Measurements from ENCODE around the gene PAPPA2. TPM values are rescaled to one million over a fixed set of nuclear protein-coding genes. Genes with fewer than 3 reads are reported as not detected.

PAPPA2 gene
- total RNA-seq, 4 donors from 2014 or later = 0.07 to 0.97 (median 0.14) TPM

DNA sequence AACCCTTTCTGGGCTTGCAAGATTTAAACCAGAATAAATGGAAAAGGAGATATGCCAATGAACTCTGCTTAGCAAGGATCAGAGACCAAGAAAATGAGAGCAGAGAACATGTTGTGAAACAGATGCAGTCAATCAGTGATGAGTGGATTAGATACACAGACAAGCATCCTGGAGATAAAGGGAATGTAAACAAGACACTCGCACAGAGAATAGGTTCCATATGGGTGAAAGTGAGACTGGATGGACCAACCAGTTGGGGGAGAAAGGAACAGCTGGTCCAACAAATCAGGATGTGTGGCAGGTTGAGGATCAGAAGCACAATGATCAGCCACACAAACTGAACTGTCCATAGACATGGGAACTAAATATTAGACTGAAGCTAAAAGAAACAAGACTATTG is 363.3 kb downstream of the PAPPA2 start:
- TF ChIP-seq POLR2A (IDR thresholded peaks at IDR 0.05) = no peak
- TF ChIP-seq, protein P1, sequence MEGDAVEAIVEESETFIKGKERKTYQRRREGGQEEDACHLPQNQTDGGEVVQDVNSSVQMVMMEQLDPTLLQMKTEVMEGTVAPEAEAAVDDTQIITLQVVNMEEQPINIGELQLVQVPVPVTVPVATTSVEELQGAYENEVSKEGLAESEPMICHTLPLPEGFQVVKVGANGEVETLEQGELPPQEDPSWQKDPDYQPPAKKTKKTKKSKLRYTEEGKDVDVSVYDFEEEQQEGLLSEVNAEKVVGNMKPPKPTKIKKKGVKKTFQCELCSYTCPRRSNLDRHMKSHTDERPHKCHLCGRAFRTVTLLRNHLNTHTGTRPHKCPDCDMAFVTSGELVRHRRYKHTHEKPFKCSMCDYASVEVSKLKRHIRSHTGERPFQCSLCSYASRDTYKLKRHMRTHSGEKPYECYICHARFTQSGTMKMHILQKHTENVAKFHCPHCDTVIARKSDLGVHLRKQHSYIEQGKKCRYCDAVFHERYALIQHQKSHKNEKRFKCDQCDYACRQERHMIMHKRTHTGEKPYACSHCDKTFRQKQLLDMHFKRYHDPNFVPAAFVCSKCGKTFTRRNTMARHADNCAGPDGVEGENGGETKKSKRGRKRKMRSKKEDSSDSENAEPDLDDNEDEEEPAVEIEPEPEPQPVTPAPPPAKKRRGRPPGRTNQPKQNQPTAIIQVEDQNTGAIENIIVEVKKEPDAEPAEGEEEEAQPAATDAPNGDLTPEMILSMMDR (IDR thresholded peaks at IDR 0.05) = no peak
- WGBS, 2 donors = 57 to 67% methylated on average over 1 of the region's 1 CpG
- DNase-seq (ENCODE audit: low spot score in 2 of 2) = no peak

GRCh38 chr1:176829261-176829660 is 366.3 kb downstream of the PAPPA2 start:
- H3K4me3 ChIP-seq (ENCODE audit: low read depth, poor library complexity, severe bottlenecking) = no peak overlapping the region
- TF ChIP-seq, protein P1 (IDR thresholded peaks at IDR 0.05) = no peak
- DNase-seq (ENCODE audit: low spot score in 2 of 2) = no peak
- 39 to 50% methylated on average over 8 of the region's 8 CpGs for WGBS, 2 donors
- intact Hi-C loops (cut with DNase I; ENCODE audit: low total_unique reads) = no loop called here

More for the DNA sequence above, 363.3 kb downstream of the PAPPA2 start:
- H3K4me3 ChIP-seq (ENCODE audit: low read depth, poor library complexity, severe bottlenecking) = no peak overlapping the region
- intact Hi-C loops (cut with DNase I; ENCODE audit: low total_unique reads) = no loop called here

DNA sequence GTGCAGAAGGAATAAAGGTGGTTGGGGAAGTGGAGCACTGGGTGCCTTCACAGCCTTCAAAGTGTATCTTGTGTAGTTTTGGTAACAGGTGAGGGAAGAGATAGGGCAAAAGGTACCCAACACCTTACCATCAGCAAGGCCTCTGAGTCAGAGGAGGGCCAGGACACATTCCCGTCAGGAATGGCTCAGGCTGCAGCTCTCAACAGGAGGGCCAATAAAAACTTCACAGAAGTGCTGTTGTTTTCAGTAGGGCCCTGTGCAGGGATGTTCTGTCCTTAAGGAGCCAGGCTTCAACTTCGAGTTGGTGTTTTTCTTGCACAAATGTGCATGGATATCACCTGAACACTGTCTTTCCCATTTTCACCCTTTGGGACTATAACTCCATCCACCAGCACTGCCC is 368.2 kb downstream of the PAPPA2 start:
- no peak overlapping the region for H3K4me3 ChIP-seq (ENCODE audit: low read depth, poor library complexity, severe bottlenecking)
- WGBS, 2 donors = 56 to 94% methylated on average over 2 of the region's 2 CpGs
- DNase-seq (ENCODE audit: low spot score in 2 of 2) = no peak
- intact Hi-C loops (cut with DNase I; ENCODE audit: low total_unique reads) = no loop called here
- TF ChIP-seq, protein P1 (IDR thresholded peaks at IDR 0.05) = no peak
- TF ChIP-seq POLR2A (IDR thresholded peaks at IDR 0.05) = no peak

DNA sequence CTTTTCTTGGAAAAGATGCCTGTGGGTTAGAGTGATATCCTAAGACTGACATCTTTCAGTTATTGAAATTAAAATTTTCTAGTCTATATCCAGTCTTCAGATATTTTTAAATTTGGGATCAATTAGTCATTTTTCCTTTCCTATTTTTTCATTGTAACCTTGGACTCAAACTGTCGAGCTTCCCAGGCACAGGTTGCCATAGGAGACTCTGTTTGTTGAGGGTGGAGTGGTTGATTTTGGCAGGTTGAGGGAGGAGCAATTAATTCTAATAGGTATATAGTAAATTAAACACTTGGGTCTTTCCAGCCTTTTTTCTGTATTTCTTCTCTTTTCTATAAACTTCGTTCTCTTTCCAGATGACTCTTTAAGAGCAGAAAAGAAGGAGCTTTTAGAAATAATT is 374.7 kb downstream of the PAPPA2 start:
- intact Hi-C loops (cut with DNase I; ENCODE audit: low total_unique reads) = no loop called here
- TF ChIP-seq POLR2A (IDR thresholded peaks at IDR 0.05) = no peak
- TF ChIP-seq, protein P1 (IDR thresholded peaks at IDR 0.05) = no peak
- H3K4me3 ChIP-seq (ENCODE audit: low read depth, poor library complexity, severe bottlenecking) = no peak overlapping the region
- WGBS, 2 donors = 22 to 34% methylated on average over 2 of the region's 2 CpGs
- DNase-seq (ENCODE audit: low spot score in 2 of 2) = no peak

DNA sequence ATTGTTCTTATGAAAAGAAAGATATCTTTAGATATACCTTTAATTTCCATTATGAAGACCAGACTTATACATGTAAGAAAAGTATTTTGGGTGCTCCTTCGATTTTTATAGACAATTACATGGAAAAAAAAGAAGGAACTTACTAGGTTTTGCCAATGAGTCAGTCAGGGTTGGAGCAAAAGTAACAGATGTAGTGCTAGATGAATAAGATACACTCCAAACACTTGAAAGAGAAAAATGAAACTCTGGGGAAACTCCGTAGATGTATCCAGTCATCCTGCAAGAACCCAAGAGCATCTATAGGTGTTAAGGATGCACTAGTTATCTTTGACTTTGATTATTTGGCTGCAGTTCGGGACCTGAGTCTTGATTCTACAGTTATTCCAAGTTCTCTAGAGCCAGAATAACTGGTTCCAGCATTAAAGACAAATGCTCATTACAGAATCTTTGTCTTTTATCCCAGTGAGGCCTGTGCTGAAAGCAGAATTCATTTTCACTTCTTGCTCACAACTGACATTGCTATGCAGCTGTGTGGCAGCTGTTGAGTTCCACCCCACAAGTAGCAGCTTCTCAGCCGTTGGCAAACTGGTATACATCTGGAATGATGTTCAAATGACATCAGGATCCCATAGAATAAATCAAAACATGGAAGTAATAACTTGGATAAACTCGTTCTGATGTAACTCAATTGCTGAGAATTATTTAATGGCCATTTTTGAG is 375.5 kb downstream of the PAPPA2 start:
- DNase-seq (ENCODE audit: low spot score in 2 of 2) = no peak
- intact Hi-C loops (cut with DNase I; ENCODE audit: low total_unique reads) = no loop called here
- WGBS, 2 donors = 30 to 34% methylated on average over 5 of the region's 5 CpGs
- TF ChIP-seq POLR2A (IDR thresholded peaks at IDR 0.05) = no peak
- no peak overlapping the region for H3K4me3 ChIP-seq (ENCODE audit: low read depth, poor library complexity, severe bottlenecking)

GRCh38 chr1:176839216-176839615 is 376.2 kb downstream of the PAPPA2 start:
- intact Hi-C loops (cut with DNase I; ENCODE audit: low total_unique reads) = no loop called here
- WGBS, 2 donors = 82 to 87% methylated on average over 4 of the region's 4 CpGs

More at GRCh38 chr1:176839216-176839615, 376.2 kb downstream of the PAPPA2 start:
- no peak overlapping the region for H3K4me3 ChIP-seq (ENCODE audit: low read depth, poor library complexity, severe bottlenecking)
- TF ChIP-seq, protein P1 (IDR thresholded peaks at IDR 0.05) = no peak
- TF ChIP-seq POLR2A (IDR thresholded peaks at IDR 0.05) = no peak
- no peak for DNase-seq (ENCODE audit: low spot score in 2 of 2)

Measured in lower leg skin (tissue), 4 donors.